HepG2 (cell line): Measurements from ENCODE around the gene EOGT. TPM values are rescaled to one million over a fixed set of nuclear protein-coding genes. Genes with fewer than 3 reads are reported as not detected.

Experiments
- ATAC-seq: fragments of 200-7000 bp; cut with Tn5 transposase; 3 replicates; pipeline ENCODE4 v1.9.1; 2020; ENCODE audit warnings: mild to moderate bottlenecking, moderate library complexity
- BruUV-seq: library from RNA; stranded (reverse); fragments of 400-500 nt; replicated peaks from 2 replicates; lab custom pipeline; 2021; lab: Mats Ljungman, UMichigan
- CTCF ChIA-PET: fragments of 300-600 bp; formaldehyde crosslinking; extraction: SDS; loops from one replicate; lab custom pipeline; 2021; ENCODE audit warnings: low total read pairs, inconsistent platforms, low intra/inter-chr PET ratio; lab: Yijun Ruan, JAX
- POLR2A ChIA-PET: fragments of 350-600 bp; sonication (Branson Sonifier 250); formaldehyde crosslinking; loops from one replicate; lab custom pipeline; 2020; ENCODE audit warnings: antibody characterized with exemption, inconsistent platforms; lab: Yijun Ruan, JAX
- DNase-seq: peaks from one replicate; pipeline ENCODE4 v3.0.0-alpha.2; 2015; ENCODE audit warnings: low spot score
- FAIRE-seq: peaks from 3 replicates; lab custom pipeline; 2011; peaks lifted over from hg19 to GRCh38; lab: Jason Lieb, UNC
- H2AFZ ChIP-seq: one replicate; pipeline ENCODE4 v1.6.1; 2011; ENCODE audit warnings: low read length, inconsistent platforms
- H3K27ac ChIP-seq: fragments of 300-600 bp; 3 replicates; pipeline ENCODE4 v1.8.0; 2011; ENCODE audit warnings: mixed run types, mild to moderate bottlenecking, mixed read lengths, low read length, inconsistent platforms; ENCODE audit not compliant: insufficient read depth; ENCODE audit errors: extremely low read length
- H3K27me3 ChIP-seq, 2 experiments: fragments of 200-600 bp in 1 of 2; 2 replicates in 1 of 2; 3 replicates in 1 of 2; pipeline versions ENCODE4 v1.6.0 to v1.8.0; 2011; ENCODE audit warnings: low read length in 2 of 2, mild to moderate bottlenecking in 2 of 2, moderate library complexity in 2 of 2, inconsistent platforms in 1 of 2; ENCODE audit not compliant: insufficient read depth in 2 of 2, control insufficient read depth in 1 of 2
- H3K36me3 ChIP-seq, 2 experiments: fragments of 200-600 bp in 1 of 2; replicated peaks in 1 of 2; 2 replicates in 1 of 2; 3 replicates in 1 of 2; pipeline versions ENCODE4 v1.5.1 to v1.8.0; 2011; ENCODE audit warnings: low read length in 2 of 2, inconsistent platforms in 1 of 2; ENCODE audit not compliant: insufficient read depth in 2 of 2, control insufficient read depth in 1 of 2
- H3K4me1 ChIP-seq: 2 replicates; pipeline ENCODE4 v1.5.1; 2012; ENCODE audit warnings: low read length, inconsistent platforms; ENCODE audit not compliant: insufficient read depth
- H3K4me2 ChIP-seq: 2 replicates; pipeline ENCODE4 v1.6.0; 2011; ENCODE audit warnings: low read depth, low read length, inconsistent platforms
- H3K4me3 ChIP-seq, 3 experiments: fragments of 200-600 bp in 1 of 3; sonication (generic), shearing (Covaris generic) in 1 of 3; replicated peaks in 1 of 3; 2 replicates each; pipeline ENCODE4 v1.5.1; 2011 to 2016; ENCODE audit warnings: low read length in 3 of 3, inconsistent platforms in 2 of 3, low read depth in 2 of 3, mild to moderate bottlenecking in 2 of 3, control low read depth in 1 of 3, mixed read lengths in 1 of 3; ENCODE audit not compliant: insufficient read depth in 1 of 3
- H3K79me2 ChIP-seq: one replicate; pipeline ENCODE4 v1.6.1; 2011; ENCODE audit warnings: low read length, inconsistent platforms; ENCODE audit not compliant: insufficient read depth
- H3K9ac ChIP-seq: 2 replicates; pipeline ENCODE4 v1.6.0; 2011; ENCODE audit warnings: mild to moderate bottlenecking, low read depth, low read length, inconsistent platforms; ENCODE audit not compliant: insufficient read depth
- H3K9me3 ChIP-seq: 2 replicates; pipeline ENCODE4 v1.5.1; 2012; ENCODE audit warnings: mild to moderate bottlenecking, low read length
- H4K20me1 ChIP-seq: 2 replicates; pipeline ENCODE4 v1.6.0; 2011; ENCODE audit warnings: inconsistent platforms, mild to moderate bottlenecking, low read length, moderate library complexity; ENCODE audit not compliant: insufficient read depth
- E2F2 ChIP-seq: sonication (generic); formaldehyde crosslinking; IDR thresholded peaks from 2 replicates; pipeline ENCODE4 v1.4.0; 2020; ENCODE audit warnings: missing genetic modification reagents, borderline replicate concordance
- GRHL1 ChIP-seq: sonication (generic); formaldehyde crosslinking; conservative IDR thresholded peaks from 2 replicates; pipeline ENCODE4 v1.8.0; 2022; ENCODE audit warnings: missing genetic modification reagents
- NFE2L2 ChIP-seq: fragments of 150-350 bp; IDR thresholded peaks from 2 replicates; pipeline ENCODE4 v1.6.1; 2014; ENCODE audit warnings: low read length
- WGBS: methylation state at CpG from one replicate; pipeline ENCODE4 v1.1.6; 2017; ENCODE audit warnings: low lambda C conversion rate; 5-methylcytosine and 5-hydroxymethylcytosine counted together
- in situ Hi-C: cut with HindIII; loops from 2 replicates; pipeline ENCODE4 v1.10.0; 2017; ENCODE audit warnings: low pct_unique_long_range_greater_than_20kb; ENCODE audit not compliant: extremely low pct_ligation_motif_present
- intact Hi-C: fragments of 100-400 bp; cut with micrococcal nuclease; formaldehyde crosslinking; loops from one replicate; pipeline ENCODE4 v1.10.0; 2022; ENCODE audit not compliant: unreplicated experiment
- polyA plus RNA-seq, 8 experiments: library from polyadenylated mRNA; depleted of rRNA in 3 of 8; stranded (reverse) in 7 of 8; unstranded in 1 of 8; fragments of >200 nt; fragmentation: Illumina TruSeq in 4 of 8; extraction: Trizol in 4 of 8; gene quantifications; 2 replicates each; pipeline versions ENCODE4 v1.2.1 to v1.2.3, GENCODE V29; 2011 to 2016; ENCODE audit warnings: low read depth in 4 of 8, missing spikeins in 1 of 8, mixed read lengths in 1 of 8; ENCODE audit not compliant: insufficient read depth in 1 of 8
- total RNA-seq, 5 experiments: library from RNA; depleted of rRNA; stranded (reverse); fragments of >200 nt; fragmentation: Illumina TruSeq; extraction: Trizol; gene quantifications; 2 replicates each; pipeline ENCODE4 v1.2.3, GENCODE V29; 2016; ENCODE audit warnings: low read depth in 1 of 5

The EOGT gene
- total and polyA plus RNA-seq, 2 of the 13 experiments (the other 11 are each of a cell fraction or from before 2014, with no cell fraction given), result 4.5 to 18.6 TPM

GRCh38 chr3:69005791-69006482 lies 7.5 kb downstream of the EOGT start:
- 98% methylated on average over 5 of the region's 5 CpGs for WGBS
- no peak overlapping the region for H2AFZ ChIP-seq
- ChIA-PET POLR2A (no interaction called here), CTCF (no interaction called here)
- no peak for TF ChIP-seq GRHL1 (CRISPR knock-in tag)
- TF ChIP-seq NFE2L2, result no peak
- no peak for TF ChIP-seq E2F2
- in situ Hi-C loops (no loop called here), intact Hi-C loops (no loop called here)
- H3K4me1 ChIP-seq, result no peaks in the 10 kb centered on the region
- no peak overlapping the region for H3K4me3 ChIP-seq
- no TSS peak for BruUV-seq
- no peak overlapping the region for H3K27ac ChIP-seq
- H3K9ac ChIP-seq, result no peak overlapping the region
- H3K27me3 ChIP-seq, result no peaks in the 10 kb centered on the region
- H4K20me1 ChIP-seq, result no peaks in the 10 kb centered on the region
- no peak overlapping the region for H3K4me2 ChIP-seq
- FAIRE-seq, result no peak
- peaks cover 3 to 12% of the 10 kb centered on the region in 2 experiments for H3K36me3 ChIP-seq
- no peaks in the 10 kb centered on the region for H3K9me3 ChIP-seq
- ATAC-seq, result no peak
- no peak for DNase-seq
- H3K79me2 ChIP-seq, result no peaks in the 10 kb centered on the region
